H9 (cell line): ENCODE results near the gene CDS1. TPM values are rescaled to one million over a fixed set of nuclear protein-coding genes. Genes with fewer than 3 reads are reported as not detected.
"Not testable (repeated sequence)": the region's sequence is repeated elsewhere in the genome, so short reads cannot be mapped to it uniquely, and the experiment has no call there.

ENCODE experiments used
- DNase-seq: peaks from one replicate; pipeline ENCODE4 v3.0.0-alpha.2; 2017
- H2AFZ ChIP-seq: one replicate; pipeline ENCODE4 v1.6.1; 2013; ENCODE audit warnings: mild to moderate bottlenecking, low read length, control low read depth, moderate library complexity
- H2AK5ac ChIP-seq: 2 replicates; pipeline ENCODE4 v1.6.1; 2013; ENCODE audit warnings: low read length, control low read depth, mixed read lengths; ENCODE audit not compliant: insufficient read length
- H2BK120ac ChIP-seq: one replicate; pipeline ENCODE4 v1.6.1; 2013; ENCODE audit warnings: low read depth, mild to moderate bottlenecking, low read length, control low read depth, inconsistent platforms; ENCODE audit not compliant: poor library complexity, severe bottlenecking
- H2BK12ac ChIP-seq: 2 replicates; pipeline ENCODE4 v1.6.1; 2013; ENCODE audit warnings: low read length, control low read depth, mixed read lengths, low read depth; ENCODE audit not compliant: insufficient read length
- H2BK15ac ChIP-seq: 2 replicates; pipeline ENCODE4 v1.6.1; 2013; ENCODE audit warnings: low read depth, low read length, control low read depth
- H2BK20ac ChIP-seq: one replicate; pipeline ENCODE4 v1.6.1; 2013; ENCODE audit warnings: low read depth, mild to moderate bottlenecking, low read length, control low read depth, inconsistent platforms; ENCODE audit not compliant: poor library complexity, severe bottlenecking
- H2BK5ac ChIP-seq: 2 replicates; pipeline ENCODE4 v1.6.1; 2013; ENCODE audit warnings: low read length, control low read depth, mixed read lengths; ENCODE audit not compliant: insufficient read length
- H3K14ac ChIP-seq: 2 replicates; pipeline ENCODE4 v1.6.1; 2013; ENCODE audit warnings: low read length, control low read depth; ENCODE audit not compliant: insufficient read depth
- H3K18ac ChIP-seq: 2 replicates; pipeline ENCODE4 v1.6.1; 2013; ENCODE audit warnings: low read depth, mild to moderate bottlenecking, mixed read lengths, low read length, control low read depth; ENCODE audit not compliant: insufficient read length
- H3K23ac ChIP-seq: 2 replicates; pipeline ENCODE4 v1.6.1; 2013; ENCODE audit warnings: low read length, control low read depth, mixed read lengths, low read depth; ENCODE audit not compliant: insufficient read length
- H3K23me2 ChIP-seq: 2 replicates; pipeline ENCODE4 v1.6.1; 2013; ENCODE audit warnings: low read depth, mild to moderate bottlenecking, mixed read lengths, low read length, control low read depth; ENCODE audit not compliant: insufficient read length, poor library complexity, severe bottlenecking
- H3K27ac ChIP-seq: 2 replicates; pipeline ENCODE4 v1.5.1; 2013; ENCODE audit warnings: low read length, control low read depth, mixed read lengths, low read depth; ENCODE audit not compliant: insufficient read length
- H3K27me3 ChIP-seq: 2 replicates; pipeline ENCODE4 v1.6.1; 2013; ENCODE audit warnings: low read length, control low read depth, inconsistent platforms; ENCODE audit not compliant: insufficient read depth
- H3K4ac ChIP-seq: 2 replicates; pipeline ENCODE4 v1.6.1; 2013; ENCODE audit warnings: low read depth, mild to moderate bottlenecking, control low read depth, inconsistent platforms, low read length, moderate library complexity
- H3K4me1 ChIP-seq: 2 replicates; pipeline ENCODE4 v1.6.1; 2013; ENCODE audit warnings: low read length, control low read depth, inconsistent platforms; ENCODE audit not compliant: insufficient read depth
- H3K4me2 ChIP-seq: 2 replicates; pipeline ENCODE4 v1.6.1; 2013; ENCODE audit warnings: low read length, control low read depth, mixed read lengths; ENCODE audit not compliant: insufficient read length, insufficient read depth
- H3K56ac ChIP-seq: 2 replicates; pipeline ENCODE4 v1.6.1; 2013; ENCODE audit warnings: low read depth, mild to moderate bottlenecking, mixed read lengths, low read length, control low read depth; ENCODE audit not compliant: insufficient read length
- H3K79me1 ChIP-seq: 2 replicates; pipeline ENCODE4 v1.6.1; 2013; ENCODE audit warnings: low read depth, mild to moderate bottlenecking, moderate library complexity, low read length, control low read depth, inconsistent platforms; ENCODE audit not compliant: insufficient read depth, poor library complexity, severe bottlenecking
- H3K79me2 ChIP-seq: 2 replicates; pipeline ENCODE4 v1.6.1; 2013; ENCODE audit warnings: low read length, control low read depth, inconsistent platforms; ENCODE audit not compliant: insufficient read depth
- H3K9ac ChIP-seq: 2 replicates; pipeline ENCODE4 v1.6.1; 2013; ENCODE audit warnings: low read length, control low read depth, mixed read lengths; ENCODE audit not compliant: insufficient read length; ENCODE audit errors: extremely low read depth
- H3K9me3 ChIP-seq: one replicate; pipeline ENCODE4 v1.6.1; 2013; ENCODE audit warnings: low read depth, low read length, inconsistent platforms; ENCODE audit not compliant: control insufficient read depth
- H3T11ph ChIP-seq: one replicate; pipeline ENCODE4 v1.6.1; 2013; ENCODE audit warnings: mild to moderate bottlenecking, low read length, control low read depth, inconsistent platforms
- H4K20me1 ChIP-seq: one replicate; pipeline ENCODE4 v1.6.1; 2013; ENCODE audit not compliant: control insufficient read depth, insufficient read length, insufficient read depth
- H4K5ac ChIP-seq: 2 replicates; pipeline ENCODE4 v1.6.1; 2013; ENCODE audit warnings: low read depth, mild to moderate bottlenecking, mixed read lengths, low read length, control low read depth; ENCODE audit not compliant: insufficient read length
- H4K8ac ChIP-seq: replicated peaks from 2 replicates; pipeline ENCODE4 v1.6.1; 2013; ENCODE audit warnings: low read length, control low read depth, mixed read lengths, low read depth; ENCODE audit not compliant: insufficient read length
- H4K91ac ChIP-seq: 2 replicates; pipeline ENCODE4 v1.6.1; 2013; ENCODE audit warnings: low read depth, mild to moderate bottlenecking, moderate library complexity, mixed read lengths, low read length, control low read depth; ENCODE audit not compliant: insufficient read length
- H3K27ac Mint-ChIP-seq, 3 experiments: 2 replicates in 2 of 3; 3 replicates in 1 of 3; pipeline ENCODE4 v1.8.0; 2020 to 2021; ENCODE audit warnings: mixed read lengths in 3 of 3, mild to moderate bottlenecking in 1 of 3, moderate library complexity in 1 of 3
- H3K27me3 Mint-ChIP-seq: 2 replicates; pipeline ENCODE4 v1.8.0; 2021; ENCODE audit warnings: low read depth, mild to moderate bottlenecking, moderate library complexity, mixed read lengths
- H3K36me3 Mint-ChIP-seq, 3 experiments: 2 replicates in 2 of 3; 3 replicates in 1 of 3; pipeline ENCODE4 v1.8.0; 2020 to 2021; ENCODE audit warnings: low read depth in 3 of 3, mixed read lengths in 3 of 3; ENCODE audit not compliant: insufficient read depth in 1 of 3
- H3K4me1 Mint-ChIP-seq, 2 experiments: 2 replicates each; pipeline ENCODE4 v1.8.0; 2020; ENCODE audit warnings: mixed read lengths in 2 of 2
- H3K4me3 Mint-ChIP-seq, 2 experiments: 2 replicates in 1 of 2; 3 replicates in 1 of 2; pipeline ENCODE4 v1.8.0; 2020 to 2021; ENCODE audit warnings: mild to moderate bottlenecking in 2 of 2, mixed read lengths in 2 of 2, moderate library complexity in 1 of 2
- H3K9me3 Mint-ChIP-seq, 2 experiments: 2 replicates in 1 of 2; 3 replicates in 1 of 2; pipeline ENCODE4 v1.8.0; 2020; ENCODE audit warnings: mild to moderate bottlenecking in 2 of 2, mixed read lengths in 2 of 2, moderate library complexity in 1 of 2
- CTCF ChIP-seq: fragments of 200-600 bp; sonication (generic); conservative IDR thresholded peaks from 3 replicates; pipeline ENCODE4 v1.8.0; 2021; ENCODE audit warnings: antibody characterized with exemption, mild to moderate bottlenecking
- whole genome bisulfite sequencing: extraction: QIAGEN DNeasy Blood & Tissue Kit; methylation state at CpG from one replicate; pipeline ENCODE4 v1.1.7; 2013; ENCODE audit warnings: missing lambda C conversion rate, low lambda C conversion rate, mixed read lengths; ENCODE audit not compliant: insufficient read length; ENCODE audit errors: extremely low coverage; 5-methylcytosine and 5-hydroxymethylcytosine counted together
- total RNA-seq: library from RNA; stranded (reverse); gene quantifications from 2 replicates; pipeline ENCODE4 v1.2.1, GENCODE V29; 2021

Gene CDS1
- total RNA-seq, 1 experiment from 2014 or later, result 7.5 TPM

- Mint-ChIP-seq H3K9me3 (peaks cover 42 to 43% of the 10 kb centered on the region in 2 experiments), H3K36me3 (peaks cover 41 to 63% (median 48%) of the 10 kb centered on the region in 3 experiments), H3K27ac (no peak overlapping the region), H3K4me3 (no peak overlapping the region), H3K27me3 (no peaks in the 10 kb centered on the region; the same call in 1 of the 2 replicates), H3K4me1 (peaks cover 11 to 15% of the 10 kb centered on the region in 2 experiments)
- Histone ChIP-seq H3K9me3 (peaks cover 6% of the 10 kb centered on the region), H2BK20ac (no peak overlapping the region), H3K56ac (no peak overlapping the region), H4K91ac (no peak overlapping the region), H3K23me2 (no peaks in the 10 kb centered on the region), H3K4me2 (no peak overlapping the region), H2BK15ac (no peak overlapping the region), H2AK5ac (no peak overlapping the region), H2BK12ac (no peak overlapping the region), H3K18ac (no peak overlapping the region), H3T11ph (no peak overlapping the region), H4K8ac (no peak overlapping the region), H3K27ac (no peak overlapping the region), H3K79me2 (no peaks in the 10 kb centered on the region), H4K20me1 (no peaks in the 10 kb centered on the region), H2AFZ (no peak overlapping the region), H3K27me3 (no peaks in the 10 kb centered on the region), H2BK120ac (no peak overlapping the region), H3K14ac (no peak overlapping the region), H4K5ac (no peak overlapping the region), H3K9ac (no peak overlapping the region), H2BK5ac (no peak overlapping the region), H3K4ac (no peak overlapping the region), H3K23ac (no peak overlapping the region), H3K79me1 (no peaks in the 10 kb centered on the region), H3K4me1 (peaks cover 3% of the 10 kb centered on the region; the same call in 1 of the 2 replicates)
- TF ChIP-seq CTCF, result no peak
- WGBS, result no CpG with 5 or more reads among the region's 4 CpGs
- DNase-seq, result no peak
These were observed 78.4 kb downstream of the CDS1 start for GRCh38 chr4:84661191-84661939.

- not testable (repeated sequence) for H3K4me1 ChIP-seq, H2BK15ac ChIP-seq, H2BK20ac ChIP-seq, H2BK120ac ChIP-seq, H3T11ph ChIP-seq, H3K23me2 ChIP-seq, H3K23ac ChIP-seq, H3K14ac ChIP-seq, H2AFZ ChIP-seq, H4K91ac ChIP-seq, H3K79me2 ChIP-seq, H4K5ac ChIP-seq, H3K27me3 Mint-ChIP-seq, H3K27ac ChIP-seq, H3K56ac ChIP-seq, H2BK5ac ChIP-seq, DNase-seq, H3K27me3 ChIP-seq, H3K9me3 ChIP-seq, H3K4me3 Mint-ChIP-seq, H3K4ac ChIP-seq, H2BK12ac ChIP-seq, H3K18ac ChIP-seq, H2AK5ac ChIP-seq, H4K20me1 ChIP-seq, H3K4me2 ChIP-seq, H3K9ac ChIP-seq, H3K27ac Mint-ChIP-seq, H3K79me1 ChIP-seq, H4K8ac ChIP-seq
- H3K9me3 Mint-ChIP-seq, result peaks cover 13 to 14% of the 10 kb centered on the region in 2 experiments; a peak in 4 of 5 replicates
- H3K4me1 Mint-ChIP-seq, result peaks cover 11 to 15% of the 10 kb centered on the region in 2 experiments
- peaks cover 25 to 40% (median 34%) of the 10 kb centered on the region in 3 experiments for H3K36me3 Mint-ChIP-seq
- no CpG with 5 or more reads among the region's 19 CpGs for WGBS
These were observed 81.8 kb downstream of the CDS1 start for GRCh38 chr4:84664767-84665166.
